Measurements from ENCODE around the gene LPP. TPM values are rescaled to one million over a fixed set of nuclear protein-coding genes. Genes with fewer than 3 reads are reported as not detected.

Gene LPP
- polyA plus RNA-seq, 3 donors: 14.1 to 23.2 (median 15.3) TPM

GRCh38 chr3:188299068-188299467 is 145.1 kb downstream of the LPP start:
- Mint-ChIP-seq H3K27ac (peak overlapping the region; percentile 81 to 92 (median 85)), H3K9me3 (no peaks in the 10 kb centered on the region), H3K36me3 (peaks cover 14 to 29% of the 10 kb centered on the region in 2 donors), H3K4me3 (peak overlapping the region in 1 of 2 donors; percentile 12), H3K4me1 (peaks cover 56% of the 10 kb centered on the region), H3K27me3 (ENCODE audit: low read depth in 3 of 3) (no peaks in the 10 kb centered on the region)
- Histone ChIP-seq H3K4me3 (replicated peaks in 1 of 3; ENCODE audit: low read depth in 2 of 3, low read length in 3 of 3) (peak overlapping the region in 1 of 3 experiments; percentile 41), H3K27ac (ENCODE audit: low read depth in 1 of 2, low read length in 2 of 2) (peak overlapping the region; percentile 13 to 65), H3K4me2 (replicated peaks; ENCODE audit: extremely low read depth, low read length, poor library complexity, severe bottlenecking) (peak overlapping the region; percentile 52), H4K20me1 (ENCODE audit: insufficient read depth, low read length) (no peaks in the 10 kb centered on the region), H3K9me3 (replicated peaks in 1 of 2; ENCODE audit: control insufficient read depth in 1 of 2, insufficient read depth in 1 of 2, low read length in 2 of 2) (no peaks in the 10 kb centered on the region), H3K4me1 (ENCODE audit: control insufficient read depth in 1 of 2, insufficient read depth in 2 of 2, low read length in 2 of 2) (peaks cover 53 to 59% of the 10 kb centered on the region in 2 donors), H3K9ac (ENCODE audit: insufficient read depth, low read length, poor library complexity, severe bottlenecking) (no peak overlapping the region), H2AFZ (ENCODE audit: insufficient read depth, low read depth, low read length, poor library complexity, severe bottlenecking) (peak overlapping the region; percentile 4), H3K79me2 (ENCODE audit: insufficient read depth, low read length) (peaks cover 12% of the 10 kb centered on the region), H3K27me3 (ENCODE audit: control insufficient read depth in 2 of 2, insufficient read depth in 2 of 2, low read length in 2 of 2) (no peaks in the 10 kb centered on the region), H3K36me3 (replicated peaks in 1 of 2; ENCODE audit: control insufficient read depth in 1 of 2, insufficient read depth in 2 of 2, low read length in 2 of 2) (no peaks in the 10 kb centered on the region)
- intact Hi-C loops (cut with micrococcal nuclease): loop anchor here (5.0 to 10.0 kb wide), 5 partner anchors 133 to 653 kb away; partner anchors contain the start of gene BCL6 (in 1 of the 2)
- no peak for TF ChIP-seq CTCF (IDR thresholded peaks at IDR 0.05)
- peak in 1 of 3 donors; percentile 33 for DNase-seq
- WGBS (ENCODE audit: insufficient coverage): 86% methylated on average over 4 of the region's 11 CpGs

- TF ChIP-seq CTCF (IDR thresholded peaks at IDR 0.05): no peak
- no peak overlapping the region for H3K9ac ChIP-seq (ENCODE audit: insufficient read depth, low read length, poor library complexity, severe bottlenecking)
- H3K27me3 ChIP-seq (ENCODE audit: control insufficient read depth in 2 of 2, insufficient read depth in 2 of 2, low read length in 2 of 2): no peaks in the 10 kb centered on the region
- H2AFZ ChIP-seq (ENCODE audit: insufficient read depth, low read depth, low read length, poor library complexity, severe bottlenecking): no peak overlapping the region
- peak overlapping the region in 1 of 2 donors; percentile 65 for H3K27ac ChIP-seq (ENCODE audit: low read depth in 1 of 2, low read length in 2 of 2)
- H3K79me2 ChIP-seq (ENCODE audit: insufficient read depth, low read length): peaks cover 9% of the 10 kb centered on the region
- H3K4me3 Mint-ChIP-seq: no peak overlapping the region
- no peaks in the 10 kb centered on the region for H3K9me3 Mint-ChIP-seq
- no peak for DNase-seq
- H3K4me3 ChIP-seq (replicated peaks in 1 of 3; ENCODE audit: low read depth in 2 of 3, low read length in 3 of 3): no peak overlapping the region
- peak overlapping the region in 5 of 7 donors; percentile 2 to 87 (median 58) for H3K27ac Mint-ChIP-seq
- H3K4me1 ChIP-seq (ENCODE audit: control insufficient read depth in 1 of 2, insufficient read depth in 2 of 2, low read length in 2 of 2): peaks cover 47 to 53% of the 10 kb centered on the region in 2 donors
- H3K9me3 ChIP-seq (replicated peaks in 1 of 2; ENCODE audit: control insufficient read depth in 1 of 2, insufficient read depth in 1 of 2, low read length in 2 of 2): no peaks in the 10 kb centered on the region
- WGBS (ENCODE audit: insufficient coverage): no CpG with 5 or more reads among the region's 2 CpGs
- no peaks in the 10 kb centered on the region for H3K27me3 Mint-ChIP-seq (ENCODE audit: low read depth in 3 of 3)
- H3K4me1 Mint-ChIP-seq: peaks cover 49% of the 10 kb centered on the region
- H3K4me2 ChIP-seq (replicated peaks; ENCODE audit: extremely low read depth, low read length, poor library complexity, severe bottlenecking): no peak overlapping the region
- H4K20me1 ChIP-seq (ENCODE audit: insufficient read depth, low read length): no peaks in the 10 kb centered on the region
- intact Hi-C loops (cut with micrococcal nuclease): loop anchor here (5.0 to 10.0 kb wide), 5 partner anchors 133 to 653 kb away; partner anchors contain the start of gene BCL6 (in 1 of the 2)
- H3K36me3 Mint-ChIP-seq: peaks cover 15 to 29% of the 10 kb centered on the region in 2 donors
- no peaks in the 10 kb centered on the region for H3K36me3 ChIP-seq (replicated peaks in 1 of 2; ENCODE audit: control insufficient read depth in 1 of 2, insufficient read depth in 2 of 2, low read length in 2 of 2)
Measured at GRCh38 chr3:188299708-188300107, 145.8 kb downstream of the LPP start.

All from CD14-positive monocyte (primary cell).